ENCODE results near the gene ANKRD33.

ANKRD33 gene

DNA sequence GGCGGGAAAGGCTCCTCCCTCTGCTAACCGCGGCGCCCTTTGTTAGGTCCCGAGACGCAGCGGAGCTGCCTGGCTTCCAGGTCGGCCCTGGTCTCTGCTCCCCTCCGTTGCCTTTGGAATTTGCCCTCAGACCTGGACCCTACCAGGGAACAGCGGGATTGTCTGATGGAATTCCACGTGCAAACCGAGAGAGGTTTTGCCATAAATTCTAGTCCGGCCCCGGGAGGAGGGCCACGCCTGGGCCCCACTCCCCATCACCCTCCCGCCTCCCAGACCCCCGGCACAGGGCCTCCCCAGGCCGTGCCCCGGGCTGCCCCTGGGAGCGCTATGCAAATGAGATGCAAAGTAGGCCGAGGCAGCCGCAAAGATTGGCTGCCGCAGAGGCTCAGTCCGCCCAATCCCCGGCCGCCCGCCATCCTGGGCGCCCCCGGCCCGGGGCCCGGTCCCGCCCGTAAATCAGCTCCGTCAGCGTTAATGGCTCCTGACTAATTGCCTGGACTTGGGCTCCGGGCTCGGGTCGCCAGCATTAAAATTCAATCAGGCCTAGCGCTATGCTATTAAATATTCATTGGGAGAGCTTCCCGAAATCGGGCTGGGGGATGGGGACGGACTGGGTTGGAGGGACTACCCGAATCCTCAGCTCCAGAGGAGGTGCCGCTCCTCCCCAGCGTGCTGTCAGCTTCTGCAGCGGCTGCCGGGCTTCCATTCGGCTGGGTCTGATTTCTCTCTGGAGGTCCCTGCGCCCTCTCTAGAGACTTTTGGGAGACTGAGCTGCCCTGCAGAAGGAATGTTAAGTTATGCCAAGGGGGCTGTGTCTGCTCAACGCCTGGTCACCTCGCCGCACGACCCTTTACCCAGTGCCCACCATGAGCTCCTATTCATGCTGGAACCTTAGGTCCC is 23.7 kb upstream of the ANKRD33 start:
- H3K4me2 ChIP-seq: no peak overlapping the region
- no peaks in the 10 kb centered on the region for H4K20me1 ChIP-seq (ENCODE audit: insufficient read depth)
- no peaks in the 10 kb centered on the region for H3K36me3 ChIP-seq (ENCODE audit: insufficient read depth)
- no peak overlapping the region for H3K27ac ChIP-seq
- TF ChIP-seq, protein P1, sequence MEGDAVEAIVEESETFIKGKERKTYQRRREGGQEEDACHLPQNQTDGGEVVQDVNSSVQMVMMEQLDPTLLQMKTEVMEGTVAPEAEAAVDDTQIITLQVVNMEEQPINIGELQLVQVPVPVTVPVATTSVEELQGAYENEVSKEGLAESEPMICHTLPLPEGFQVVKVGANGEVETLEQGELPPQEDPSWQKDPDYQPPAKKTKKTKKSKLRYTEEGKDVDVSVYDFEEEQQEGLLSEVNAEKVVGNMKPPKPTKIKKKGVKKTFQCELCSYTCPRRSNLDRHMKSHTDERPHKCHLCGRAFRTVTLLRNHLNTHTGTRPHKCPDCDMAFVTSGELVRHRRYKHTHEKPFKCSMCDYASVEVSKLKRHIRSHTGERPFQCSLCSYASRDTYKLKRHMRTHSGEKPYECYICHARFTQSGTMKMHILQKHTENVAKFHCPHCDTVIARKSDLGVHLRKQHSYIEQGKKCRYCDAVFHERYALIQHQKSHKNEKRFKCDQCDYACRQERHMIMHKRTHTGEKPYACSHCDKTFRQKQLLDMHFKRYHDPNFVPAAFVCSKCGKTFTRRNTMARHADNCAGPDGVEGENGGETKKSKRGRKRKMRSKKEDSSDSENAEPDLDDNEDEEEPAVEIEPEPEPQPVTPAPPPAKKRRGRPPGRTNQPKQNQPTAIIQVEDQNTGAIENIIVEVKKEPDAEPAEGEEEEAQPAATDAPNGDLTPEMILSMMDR (conservative IDR thresholded peaks at IDR 0.05; ENCODE audit: low read depth, low read length): no peak
- H3K4me3 ChIP-seq (IDR thresholded peaks at IDR 0.05; ENCODE audit: insufficient read depth, low read depth, low read length): no peak overlapping the region
- H2AFZ ChIP-seq (ENCODE audit: low read depth): no peak overlapping the region
- H3K9ac ChIP-seq: no peak overlapping the region
- no peaks in the 10 kb centered on the region for H3K4me1 ChIP-seq (ENCODE audit: low read depth, poor library complexity, severe bottlenecking)
- peaks cover 9% of the 10 kb centered on the region; the same call in 1 of the 2 replicates for H3K27me3 ChIP-seq (ENCODE audit: insufficient read depth, low read depth)
- no peaks in the 10 kb centered on the region for H3K79me2 ChIP-seq (ENCODE audit: insufficient read depth, low read depth)

DNA sequence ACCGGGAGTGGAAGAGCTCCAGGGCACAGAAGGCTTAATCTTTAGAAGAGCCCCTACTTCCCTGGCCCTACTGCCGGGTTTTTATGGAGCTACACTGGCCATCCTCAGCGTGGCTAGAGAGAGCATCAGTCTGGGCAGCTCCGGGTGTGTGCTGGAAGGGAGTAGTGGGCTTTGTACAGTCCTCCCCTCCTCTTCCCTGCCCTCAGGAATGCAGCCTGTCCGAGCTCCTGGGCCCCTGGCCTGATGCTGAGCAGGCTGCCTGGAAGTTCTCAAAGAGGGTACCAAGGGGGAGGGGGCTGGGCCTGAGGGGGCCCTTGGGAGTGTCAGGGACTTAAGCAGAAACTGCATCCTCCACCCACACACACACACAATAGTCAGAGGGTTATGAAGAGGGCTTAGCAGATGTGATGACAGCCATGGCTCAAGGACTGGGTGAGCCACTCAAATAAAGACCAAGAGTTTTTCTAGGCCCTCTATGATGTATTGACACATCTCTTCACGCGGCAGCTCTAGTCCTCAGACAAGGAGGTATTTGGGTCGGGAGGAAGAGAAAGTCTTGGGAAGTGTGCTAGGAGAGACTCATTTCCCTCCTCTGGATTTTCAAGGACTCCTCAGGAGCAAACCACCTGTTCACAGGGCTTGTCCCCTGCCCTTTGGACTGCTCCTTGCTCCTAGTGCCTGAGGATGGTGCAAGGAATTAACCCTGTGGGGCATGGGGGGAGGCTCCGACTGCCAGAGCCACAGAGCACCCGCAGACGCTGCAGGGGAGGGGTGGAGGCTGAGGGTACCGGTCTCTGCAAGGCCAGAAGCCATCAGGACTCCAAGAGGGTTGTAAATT is 22.9 kb upstream of the ANKRD33 start:
- H3K4me2 ChIP-seq: no peak overlapping the region
- H3K9ac ChIP-seq: no peak overlapping the region
- no peaks in the 10 kb centered on the region for H4K20me1 ChIP-seq (ENCODE audit: insufficient read depth)
- no peak overlapping the region for H2AFZ ChIP-seq (ENCODE audit: low read depth)
- no peaks in the 10 kb centered on the region for H3K36me3 ChIP-seq (ENCODE audit: insufficient read depth)
- no peaks in the 10 kb centered on the region for H3K4me1 ChIP-seq (ENCODE audit: low read depth, poor library complexity, severe bottlenecking)
- no peaks in the 10 kb centered on the region for H3K79me2 ChIP-seq (ENCODE audit: insufficient read depth, low read depth)
- no peak overlapping the region for H3K27ac ChIP-seq
- H3K27me3 ChIP-seq (ENCODE audit: insufficient read depth, low read depth): peaks cover 9% of the 10 kb centered on the region; the same call in 1 of the 2 replicates
- TF ChIP-seq, protein P1 (conservative IDR thresholded peaks at IDR 0.05; ENCODE audit: low read depth, low read length): no peak
- H3K4me3 ChIP-seq (IDR thresholded peaks at IDR 0.05; ENCODE audit: insufficient read depth, low read depth, low read length): no peak overlapping the region

DNA sequence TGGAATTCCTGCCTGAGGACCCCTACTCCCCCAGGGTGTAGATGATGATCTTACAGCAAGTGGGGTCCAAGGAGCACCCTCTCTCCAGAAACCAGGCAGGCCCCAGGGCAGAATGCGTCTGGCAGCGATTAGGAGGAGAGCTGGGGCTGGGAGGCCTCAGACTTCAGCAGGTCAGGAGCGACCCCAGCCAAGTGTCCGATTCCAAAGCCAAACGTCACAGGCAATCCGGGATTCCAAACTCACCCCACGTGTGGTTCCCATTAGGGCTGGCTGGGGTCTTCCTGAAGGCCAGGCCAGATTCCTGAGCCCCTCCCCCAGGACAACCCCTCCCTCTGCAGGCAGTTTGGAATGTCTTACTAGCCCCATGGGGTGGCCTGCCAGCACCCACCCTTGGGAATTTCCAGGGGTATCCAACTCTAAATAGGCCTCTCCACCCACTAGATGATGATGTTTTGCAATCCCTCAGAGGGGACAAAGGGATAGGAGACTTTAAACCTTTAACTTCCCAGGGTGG is 22.1 kb upstream of the ANKRD33 start:
- no peak overlapping the region for H2AFZ ChIP-seq (ENCODE audit: low read depth)
- H3K27ac ChIP-seq: no peak overlapping the region
- H3K4me3 ChIP-seq (IDR thresholded peaks at IDR 0.05; ENCODE audit: insufficient read depth, low read depth, low read length): no peak overlapping the region
- no peak overlapping the region for H3K9ac ChIP-seq
- H3K27me3 ChIP-seq (ENCODE audit: insufficient read depth, low read depth): peaks cover 9% of the 10 kb centered on the region; the same call in 1 of the 2 replicates
- H3K36me3 ChIP-seq (ENCODE audit: insufficient read depth): no peaks in the 10 kb centered on the region
- no peaks in the 10 kb centered on the region for H3K4me1 ChIP-seq (ENCODE audit: low read depth, poor library complexity, severe bottlenecking)
- no peak overlapping the region for H3K4me2 ChIP-seq
- no peaks in the 10 kb centered on the region for H4K20me1 ChIP-seq (ENCODE audit: insufficient read depth)
- H3K79me2 ChIP-seq (ENCODE audit: insufficient read depth, low read depth): no peaks in the 10 kb centered on the region
- TF ChIP-seq, protein P1 (conservative IDR thresholded peaks at IDR 0.05; ENCODE audit: low read depth, low read length): no peak

DNA sequence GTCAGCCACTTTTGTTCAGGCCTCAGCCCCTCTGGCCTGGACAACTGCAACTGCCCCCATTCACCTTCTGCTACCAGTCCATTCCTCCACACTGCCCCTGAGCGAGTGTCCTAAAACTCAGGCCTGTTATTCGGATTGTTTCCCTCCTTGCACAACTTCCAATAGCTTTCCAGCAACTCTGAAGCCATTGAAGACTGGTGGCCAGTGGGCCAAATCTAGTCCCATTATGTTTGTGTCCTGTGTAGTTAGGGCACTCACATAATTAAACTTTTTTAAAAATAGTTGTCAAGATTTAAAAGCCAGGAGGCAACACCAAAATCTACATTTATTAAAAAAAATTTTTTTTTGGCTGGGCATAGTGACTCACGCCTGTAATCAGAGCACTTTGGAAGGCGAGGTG is 21.6 kb upstream of the ANKRD33 start:
- Histone ChIP-seq H3K36me3 (ENCODE audit: insufficient read depth) (no peaks in the 10 kb centered on the region), H3K27ac (no peak overlapping the region), H3K4me2 (no peak overlapping the region), H3K79me2 (ENCODE audit: insufficient read depth, low read depth) (no peaks in the 10 kb centered on the region), H3K9ac (no peak overlapping the region), H3K27me3 (ENCODE audit: insufficient read depth, low read depth) (peaks cover 9% of the 10 kb centered on the region; the same call in 1 of the 2 replicates), H2AFZ (ENCODE audit: low read depth) (no peak overlapping the region), H3K4me1 (ENCODE audit: low read depth, poor library complexity, severe bottlenecking) (no peaks in the 10 kb centered on the region), H4K20me1 (ENCODE audit: insufficient read depth) (no peaks in the 10 kb centered on the region), H3K4me3 (IDR thresholded peaks at IDR 0.05; ENCODE audit: insufficient read depth, low read depth, low read length) (no peak overlapping the region)
- TF ChIP-seq, protein P1 (conservative IDR thresholded peaks at IDR 0.05; ENCODE audit: low read depth, low read length): no peak
